GM19372 (cell line): ENCODE results near the gene MALL.
"Not testable (repeated sequence)": the region's sequence is repeated elsewhere in the genome, so short reads cannot be mapped to it uniquely, and the experiment has no call there.

Experiments
- ATAC-seq: cut with Tn5 transposase; IDR thresholded peaks from one replicate; pipeline ENCODE4 v1.9.1; 2021; ENCODE audit warnings: mild to moderate bottlenecking, low read depth, moderate library complexity; ENCODE audit not compliant: unreplicated experiment

The MALL gene

GRCh38 chr2:110115291-110116032 is at the start of gene MALL:
TSS of gene MALL (minus strand) at chr2:110115822. CDS start at chr2:110115792, 30 bp downstream.
- no peak for ATAC-seq

GRCh38 chr2:110157153-110157793 is 41.7 kb upstream of the MALL start:
- no peak for ATAC-seq

- ATAC-seq: not testable (repeated sequence)
Measured at GRCh38 chr2:110154828-110155227, 39.2 kb upstream of the MALL start.

GRCh38 chr2:110154188-110154587 is 38.6 kb upstream of the MALL start:
- not testable (repeated sequence) for ATAC-seq

- ATAC-seq: no peak
Measured at GRCh38 chr2:110153416-110153815, 37.8 kb upstream of the MALL start.

GRCh38 chr2:110152943-110153342 is 37.3 kb upstream of the MALL start:
- no peak for ATAC-seq

- no peak for ATAC-seq
Measured at GRCh38 chr2:110149330-110150220, 34.0 kb upstream of the MALL start.

- ATAC-seq: no peak
Measured at GRCh38 chr2:110146945-110147332, 31.3 kb upstream of the MALL start.

GRCh38 chr2:110146183-110146944 is 30.7 kb upstream of the MALL start:
- ATAC-seq: no peak

GRCh38 chr2:110143982-110144381 is 28.4 kb upstream of the MALL start:
- no peak for ATAC-seq

- ATAC-seq: no peak
Measured at GRCh38 chr2:110140401-110140800, 24.8 kb upstream of the MALL start.

- ATAC-seq: no peak
Measured at GRCh38 chr2:110134025-110134424, 18.4 kb upstream of the MALL start.

GRCh38 chr2:110131166-110131565 is 15.5 kb upstream of the MALL start:
- ATAC-seq: no peak

GRCh38 chr2:110130757-110131156 is 15.1 kb upstream of the MALL start:
- ATAC-seq: no peak

- no peak for ATAC-seq
Measured at GRCh38 chr2:110126906-110127305, 11.3 kb upstream of the MALL start.

GRCh38 chr2:110126086-110126773 is 10.6 kb upstream of the MALL start:
- ATAC-seq: no peak

GRCh38 chr2:110124939-110125691 is 9.5 kb upstream of the MALL start:
- no peak for ATAC-seq

- no peak for ATAC-seq
Measured at GRCh38 chr2:110124038-110124825, 8.6 kb upstream of the MALL start.
